Erythroblast (primary cell): Measurements from ENCODE around the gene RTCA.

ENCODE experiments used
- GATA1 ChIP-seq: IDR thresholded peaks from 2 replicates; pipeline ENCODE4 v1.6.1; 2011; ENCODE audit warnings: low read depth, mild to moderate bottlenecking, control low read depth, low read length, moderate library complexity
- POLR2A ChIP-seq: IDR thresholded peaks from 2 replicates; pipeline ENCODE4 v1.6.1; 2011; ENCODE audit warnings: mild to moderate bottlenecking, low read length

- no peak for TF ChIP-seq POLR2A
- TF ChIP-seq GATA1: no peak
Measured at GRCh38 chr1:100325415-100326324, 59.7 kb downstream of the RTCA start.
